ENCODE data around the gene ZBTB45. TPM values are rescaled to one million over a fixed set of nuclear protein-coding genes. Genes with fewer than 3 reads are reported as not detected.

ZBTB45 gene
- total RNA-seq, 1 experiment from 2014 or later: 19.7 TPM

GRCh38 chr19:58560007-58560887 lies 40.6 kb upstream of the ZBTB45 start (continued):
- TF ChIP-seq NFE2L1 (CRISPR knock-in tag; IDR thresholded peaks at IDR 0.05): no peak
- no peak for TF ChIP-seq ERG (CRISPR knock-in tag; IDR thresholded peaks at IDR 0.05)

- Mint-ChIP-seq H3K9me3 (no peaks in the 10 kb centered on the region), H3K27me3 (ENCODE audit: low read depth) (peaks cover 50% of the 10 kb centered on the region), H3K27ac (peak overlapping the region; percentile 100), H3K4me1 (peaks cover 38% of the 10 kb centered on the region), H3K36me3 (peaks cover 14% of the 10 kb centered on the region), H3K4me3 (peak overlapping the region; percentile 97)
- CTCF ChIA-PET: interaction anchor here (1.0 to 2.4 kb wide), 5 partner anchors 15 to 45 kb away, joined by 3 to 19 read pairs (median 7); partner anchors contain the start of gene ZBTB45
- DNase-seq (ENCODE audit: low spot score) (peak; percentile 90), ATAC-seq (peak; percentile 19)
- POLR2A ChIA-PET: interaction anchor here (0.6 to 2.8 kb wide), 5 partner anchors 12 to 657 kb away, joined by 3 to 12 read pairs (median 8); partner anchors contain the start of genes TRIM28 and ZBTB45
- peak; percentile 80; the same call in 1 of the 2 replicates for TF ChIP-seq ETV6 (CRISPR knock-in tag; IDR thresholded peaks at IDR 0.05)
- TF ChIP-seq NFYB (CRISPR knock-in tag; conservative IDR thresholded peaks at IDR 0.05; ENCODE audit: low read depth): peak; percentile 81
- peak; percentile 66; the same call in 1 of the 2 replicates for TF ChIP-seq AR (CRISPR knock-in tag; IDR thresholded peaks at IDR 0.05)
- peak; percentile 70; the same call in 1 of the 2 replicates for TF ChIP-seq ZBTB21 (CRISPR knock-in tag; IDR thresholded peaks at IDR 0.05; ENCODE audit: borderline replicate concordance)
- peak; percentile 38 for TF ChIP-seq GABPB1 (CRISPR knock-in tag; IDR thresholded peaks at IDR 0.05)
- TF ChIP-seq FOXP1 (CRISPR knock-in tag; IDR thresholded peaks at IDR 0.05; ENCODE audit: borderline replicate concordance): peak; percentile 37; the same call in 1 of the 2 replicates
- TF ChIP-seq JUN (CRISPR knock-in tag; IDR thresholded peaks at IDR 0.05): 0 out of 2 replicates have a peak, but pooled peaks have one; percentile 13
- no peak for TF ChIP-seq SP1 (CRISPR knock-in tag; conservative IDR thresholded peaks at IDR 0.05)
- no peak for TF ChIP-seq PRDM15 (CRISPR knock-in tag; IDR thresholded peaks at IDR 0.05)
- TF ChIP-seq TEAD4 (CRISPR knock-in tag; IDR thresholded peaks at IDR 0.05): 0 out of 2 replicates have a peak, but pooled peaks have one; percentile 17
- TF ChIP-seq CBFB (CRISPR knock-in tag; IDR thresholded peaks at IDR 0.05; ENCODE audit: low read depth): no peak
- TF ChIP-seq MAX (CRISPR knock-in tag; IDR thresholded peaks at IDR 0.05): peak; percentile 96
- TF ChIP-seq FOXK1 (CRISPR knock-in tag; IDR thresholded peaks at IDR 0.05): peak; percentile 56
- TF ChIP-seq MLX (CRISPR knock-in tag; IDR thresholded peaks at IDR 0.05): peak; percentile 46; the same call in 1 of the 2 replicates
- TF ChIP-seq USF1 (CRISPR knock-in tag; IDR thresholded peaks at IDR 0.05): peak; percentile 57; the same call in 1 of the 2 replicates
- TF ChIP-seq TP53 (CRISPR knock-in tag; IDR thresholded peaks at IDR 0.05): 0 out of 2 replicates have a peak, but pooled peaks have one; percentile 50
- peak; percentile 81; the same call in 1 of the 2 replicates for TF ChIP-seq ARID4B (CRISPR knock-in tag; IDR thresholded peaks at IDR 0.05; ENCODE audit: borderline replicate concordance)
Observed at GRCh38 chr19:58559275-58560006, 39.8 kb upstream of the ZBTB45 start.

Measured in WTC11 (cell line).